Skeletal muscle tissue (tissue), 4 donors: ENCODE results near the gene BANK1. TPM values are rescaled to one million over a fixed set of nuclear protein-coding genes. Genes with fewer than 3 reads are reported as not detected.

Experiments used
- H3K27ac ChIP-seq: one replicate; pipeline ENCODE4 v1.7.0; 2013; ENCODE audit warnings: mild to moderate bottlenecking, low read depth, low read length, inconsistent platforms
- H3K27me3 ChIP-seq, 3 donors: one replicate each; pipeline ENCODE4 v1.7.0; 2013; ENCODE audit warnings: low read length in 3 of 3; ENCODE audit not compliant: control insufficient read depth in 3 of 3, insufficient read depth in 3 of 3
- H3K36me3 ChIP-seq, 3 donors: one replicate each; pipeline ENCODE4 v1.7.0; 2013; ENCODE audit warnings: low read length in 3 of 3; ENCODE audit not compliant: control insufficient read depth in 3 of 3, insufficient read depth in 3 of 3
- H3K4me1 ChIP-seq, 3 donors: one replicate each; pipeline ENCODE4 v1.7.0; 2013; ENCODE audit warnings: low read length in 3 of 3, mild to moderate bottlenecking in 3 of 3; ENCODE audit not compliant: control insufficient read depth in 3 of 3, insufficient read depth in 3 of 3
- H3K4me3 ChIP-seq, 3 donors: one replicate each; pipeline ENCODE4 v1.7.0; 2013; ENCODE audit warnings: low read length in 3 of 3
- H3K9ac ChIP-seq, 3 donors: one replicate each; pipeline ENCODE4 v1.7.0; 2013; ENCODE audit warnings: low read length in 3 of 3, mild to moderate bottlenecking in 3 of 3, moderate library complexity in 2 of 3, low read depth in 1 of 3
- H3K9me3 ChIP-seq, 3 donors: one replicate each; pipeline ENCODE4 v1.7.0; 2013; ENCODE audit warnings: low read length in 3 of 3; ENCODE audit not compliant: control insufficient read depth in 3 of 3
- total RNA-seq: library from RNA; depleted of rRNA; stranded (reverse); fragments of >200 nt; gene quantifications from one replicate; pipeline ENCODE4 v1.2.3, GENCODE V29; 2014
- donor health status: Osteomylitis.

Gene BANK1
- total RNA-seq, 1 donor from 2014 or later, result 0.52 TPM

DNA sequence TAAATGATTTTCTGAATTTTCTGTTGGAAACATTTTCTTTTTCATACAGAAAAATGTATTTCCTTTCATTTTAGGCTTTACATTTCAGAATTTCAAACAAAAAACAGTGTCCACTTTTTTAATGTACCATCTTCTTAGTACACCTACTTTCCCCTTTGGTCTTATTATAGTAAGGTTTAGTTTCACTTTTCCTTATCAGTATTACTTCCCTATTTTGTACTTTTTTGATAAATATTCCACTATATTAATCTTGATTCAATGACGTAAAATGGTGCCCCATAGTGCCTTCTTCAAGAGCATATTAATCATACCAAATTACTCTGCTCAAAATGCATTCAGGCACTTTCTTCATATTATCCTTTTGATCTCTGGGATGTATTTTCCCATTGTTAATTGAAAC lies 52.5 kb downstream of the BANK1 start:
- no peaks in the 10 kb centered on the region for H3K4me1 ChIP-seq
- no peaks in the 10 kb centered on the region for H3K36me3 ChIP-seq
- no peak overlapping the region for H3K9ac ChIP-seq
- H3K27me3 ChIP-seq, result no peaks in the 10 kb centered on the region
- H3K4me3 ChIP-seq, result no peak overlapping the region
- no peak overlapping the region for H3K27ac ChIP-seq
- no peaks in the 10 kb centered on the region for H3K9me3 ChIP-seq

DNA sequence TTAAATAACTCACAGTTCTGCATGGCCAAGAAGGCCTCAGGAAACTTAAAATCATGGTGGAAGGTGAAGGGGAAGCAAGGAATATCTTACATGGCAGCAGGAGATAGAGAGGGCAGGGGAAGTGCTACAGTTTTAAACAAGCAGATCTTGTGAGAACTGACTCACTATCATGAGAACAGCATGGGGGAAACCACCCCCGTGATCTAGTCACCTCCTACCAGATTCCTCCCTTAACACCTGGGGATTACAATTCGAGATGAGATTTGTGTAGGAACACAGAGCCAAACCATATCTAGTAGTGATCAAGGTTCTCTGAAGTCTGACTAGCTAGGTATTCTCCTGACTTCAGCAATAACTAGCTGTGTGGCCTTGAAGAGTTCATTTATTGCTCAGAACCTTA lies 56.0 kb downstream of the BANK1 start:
- H3K4me1 ChIP-seq, result no peaks in the 10 kb centered on the region
- no peaks in the 10 kb centered on the region for H3K9me3 ChIP-seq
- no peaks in the 10 kb centered on the region for H3K36me3 ChIP-seq
- no peak overlapping the region for H3K9ac ChIP-seq
- H3K27ac ChIP-seq, result no peak overlapping the region
- H3K27me3 ChIP-seq, result no peaks in the 10 kb centered on the region
- no peak overlapping the region for H3K4me3 ChIP-seq

DNA sequence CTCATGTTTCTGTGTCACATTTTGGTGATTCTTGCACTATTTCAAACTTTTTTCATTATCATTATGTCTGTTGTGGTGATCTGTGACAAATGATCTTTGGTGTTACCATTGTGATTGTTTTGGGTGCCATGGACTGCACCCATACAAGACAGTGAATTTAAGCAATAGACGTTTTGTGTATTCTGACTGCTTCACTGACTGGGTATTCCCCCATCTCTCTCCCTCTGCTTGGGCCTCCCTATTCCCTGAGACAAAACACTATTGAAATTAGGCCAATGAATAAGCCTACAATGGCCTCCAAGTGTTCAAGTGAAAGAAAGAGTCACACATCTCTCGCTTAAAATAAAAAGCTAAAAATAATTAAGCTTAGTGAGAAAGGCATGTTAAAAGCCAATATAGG lies 60.2 kb downstream of the BANK1 start:
- no peaks in the 10 kb centered on the region for H3K27me3 ChIP-seq
- H3K4me3 ChIP-seq, result no peak overlapping the region
- H3K27ac ChIP-seq, result no peak overlapping the region
- no peaks in the 10 kb centered on the region for H3K9me3 ChIP-seq
- H3K36me3 ChIP-seq, result no peaks in the 10 kb centered on the region
- H3K4me1 ChIP-seq, result no peaks in the 10 kb centered on the region
- no peak overlapping the region for H3K9ac ChIP-seq

DNA sequence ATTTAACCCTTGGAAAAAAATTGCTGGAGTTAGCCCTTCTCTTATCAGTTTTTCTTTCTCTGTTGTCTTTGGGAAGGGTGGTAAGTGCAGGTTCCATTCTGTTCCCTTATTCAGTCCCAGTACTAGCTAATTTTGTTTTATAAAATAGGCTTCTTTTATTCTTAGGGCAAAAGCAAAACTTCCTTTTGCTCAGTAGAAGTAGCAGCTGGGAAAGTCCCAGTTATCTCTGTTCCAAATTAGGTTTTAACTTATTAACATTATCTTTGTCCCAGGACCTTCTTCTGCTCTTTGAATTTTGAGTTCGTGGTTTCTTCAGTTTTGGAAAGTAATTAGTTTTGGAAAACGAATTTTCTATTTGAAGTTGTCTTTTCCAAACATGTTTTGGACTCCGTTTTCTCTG lies 61.1 kb downstream of the BANK1 start:
- Histone ChIP-seq H3K27me3 (no peaks in the 10 kb centered on the region), H3K36me3 (no peaks in the 10 kb centered on the region), H3K9me3 (no peaks in the 10 kb centered on the region), H3K4me3 (no peak overlapping the region), H3K27ac (no peak overlapping the region), H3K9ac (no peak overlapping the region), H3K4me1 (no peaks in the 10 kb centered on the region)

DNA sequence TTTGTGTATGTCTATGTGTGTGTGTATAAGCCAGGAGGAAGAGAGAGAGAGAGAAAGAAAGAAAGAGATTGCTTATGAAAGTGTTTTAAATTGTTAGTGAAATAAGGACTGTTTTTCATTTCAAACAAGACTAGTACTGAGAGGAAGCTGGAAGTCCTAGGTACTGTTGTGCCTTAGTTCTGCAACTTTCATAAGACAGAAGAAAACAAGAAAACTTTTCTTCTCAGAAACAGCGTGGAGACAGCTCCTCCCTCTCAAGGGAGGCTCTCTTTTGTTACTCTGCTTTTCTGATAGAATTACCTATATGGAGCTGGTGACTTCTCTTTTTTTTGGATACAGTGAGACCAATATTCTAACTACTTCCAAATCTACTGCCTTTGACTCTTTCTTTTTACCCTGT lies 62.5 kb downstream of the BANK1 start:
- Histone ChIP-seq H3K36me3 (no peaks in the 10 kb centered on the region), H3K9me3 (no peaks in the 10 kb centered on the region), H3K4me1 (no peaks in the 10 kb centered on the region), H3K9ac (no peak overlapping the region), H3K27ac (no peak overlapping the region), H3K27me3 (peaks cover 0 to 2% (median 0%) of the 10 kb centered on the region in 3 donors), H3K4me3 (no peak overlapping the region)

DNA sequence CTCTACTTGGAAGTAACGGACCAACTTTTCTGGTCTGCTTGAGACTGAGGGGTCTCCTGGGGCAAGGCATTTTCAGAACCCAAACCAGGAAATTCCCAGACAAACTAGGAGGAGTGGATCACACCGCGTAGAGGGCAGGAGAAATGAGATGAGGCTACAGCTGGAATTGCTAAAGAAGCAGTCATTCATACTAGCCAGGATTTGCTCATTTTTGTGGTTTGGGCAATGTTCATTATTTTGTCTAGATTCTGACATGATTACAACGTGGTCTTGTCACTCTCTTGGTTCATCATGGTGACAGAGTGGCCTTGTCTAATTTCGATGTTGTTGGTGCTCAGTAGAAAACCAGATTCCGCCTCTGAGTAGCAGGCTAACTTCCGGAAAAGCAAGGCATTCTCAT lies 63.2 kb downstream of the BANK1 start:
- no peak overlapping the region for H3K27ac ChIP-seq
- H3K4me3 ChIP-seq, result no peak overlapping the region
- H3K27me3 ChIP-seq, result peaks cover 0 to 2% (median 0%) of the 10 kb centered on the region in 3 donors
- no peak overlapping the region for H3K9ac ChIP-seq
- no peaks in the 10 kb centered on the region for H3K9me3 ChIP-seq
- no peaks in the 10 kb centered on the region for H3K4me1 ChIP-seq
- no peaks in the 10 kb centered on the region for H3K36me3 ChIP-seq

DNA sequence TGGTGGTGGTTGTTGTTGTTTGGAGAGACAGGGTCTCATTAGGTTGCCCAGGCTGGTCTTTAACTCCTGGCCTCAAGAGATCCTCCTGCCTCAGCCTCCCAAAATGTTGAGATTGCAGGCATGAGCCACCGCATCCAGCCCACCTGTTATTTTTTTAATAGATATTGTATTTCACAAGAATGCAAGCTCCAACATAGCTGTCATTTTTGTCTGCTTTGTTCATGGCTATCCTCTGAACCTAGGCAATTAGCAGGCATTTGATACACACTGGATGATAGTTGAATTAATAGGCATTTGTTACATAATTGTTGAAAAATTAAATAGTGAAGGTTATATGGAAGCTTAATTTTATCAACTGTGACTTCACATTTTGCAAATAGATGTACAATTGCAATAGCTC lies 64.7 kb downstream of the BANK1 start:
- Histone ChIP-seq H3K9me3 (no peaks in the 10 kb centered on the region), H3K36me3 (no peaks in the 10 kb centered on the region), H3K4me3 (no peak overlapping the region), H3K27ac (no peak overlapping the region), H3K4me1 (no peaks in the 10 kb centered on the region), H3K27me3 (peaks cover 0 to 2% (median 0%) of the 10 kb centered on the region in 3 donors), H3K9ac (no peak overlapping the region)

DNA sequence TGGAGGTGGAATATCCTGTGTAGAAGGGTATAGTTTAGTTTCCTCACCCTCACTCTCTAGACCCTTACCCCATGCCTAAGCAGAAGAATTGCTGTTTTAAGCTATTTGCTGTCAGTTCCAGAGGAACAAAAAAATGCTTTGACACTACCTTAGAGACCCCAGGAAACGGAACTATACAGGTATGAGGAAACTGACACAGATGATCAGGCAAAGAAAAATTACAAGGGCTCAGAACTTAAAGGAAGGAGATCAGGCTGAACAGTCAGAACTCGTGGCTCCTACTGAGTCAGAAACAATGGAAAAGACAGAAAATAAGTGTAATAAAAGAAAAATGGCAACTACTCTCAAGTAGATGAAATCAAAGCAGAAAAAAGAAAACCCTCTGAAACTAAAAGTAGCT lies 65.6 kb downstream of the BANK1 start:
- H3K4me1 ChIP-seq, result no peaks in the 10 kb centered on the region
- no peak overlapping the region for H3K27ac ChIP-seq
- no peak overlapping the region for H3K9ac ChIP-seq
- peaks cover 0 to 2% (median 0%) of the 10 kb centered on the region in 3 donors for H3K27me3 ChIP-seq
- H3K9me3 ChIP-seq, result no peaks in the 10 kb centered on the region
- H3K4me3 ChIP-seq, result no peak overlapping the region
- H3K36me3 ChIP-seq, result no peaks in the 10 kb centered on the region

DNA sequence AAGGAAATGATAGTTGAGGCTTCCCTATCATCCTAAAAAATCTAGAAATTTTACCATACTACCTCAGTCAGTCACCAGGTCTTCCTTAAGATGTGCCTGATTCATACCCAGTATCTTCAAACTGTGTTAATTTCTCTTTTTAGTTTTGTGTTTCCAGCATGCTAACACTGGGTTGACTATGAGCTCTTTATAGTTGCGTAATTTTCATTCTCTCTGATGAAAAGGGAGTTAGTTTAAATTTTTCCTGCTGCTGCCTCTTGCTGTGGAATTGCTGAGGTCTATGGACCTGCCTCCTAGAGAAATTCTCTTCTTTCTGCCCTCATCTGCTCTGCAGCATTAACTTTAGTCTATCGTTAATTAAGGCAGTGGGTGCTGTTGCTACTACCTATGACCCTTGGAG lies 66.6 kb downstream of the BANK1 start:
- Histone ChIP-seq H3K9me3 (no peaks in the 10 kb centered on the region), H3K27ac (no peak overlapping the region), H3K9ac (no peak overlapping the region), H3K4me3 (no peak overlapping the region), H3K36me3 (no peaks in the 10 kb centered on the region), H3K27me3 (peaks cover 0 to 2% (median 0%) of the 10 kb centered on the region in 3 donors), H3K4me1 (no peaks in the 10 kb centered on the region)

DNA sequence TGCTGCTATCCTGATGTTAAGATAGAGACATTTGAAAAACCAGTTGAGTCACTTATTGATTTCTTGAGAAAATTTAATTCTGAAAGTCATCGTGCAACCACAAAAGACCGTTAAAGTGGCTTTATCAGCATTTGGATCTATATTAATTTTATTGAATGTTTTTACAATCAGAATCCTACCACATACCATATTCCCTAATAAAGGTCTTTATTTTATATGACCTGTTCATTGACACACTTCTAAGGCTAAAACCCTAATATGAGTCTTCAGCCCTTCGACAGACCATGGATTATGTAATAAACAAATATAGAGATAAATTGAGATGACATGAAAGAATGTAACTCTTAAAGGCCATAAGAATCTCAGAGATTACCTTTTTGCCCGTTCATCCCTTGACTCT lies 68.1 kb downstream of the BANK1 start:
- Histone ChIP-seq H3K9me3 (no peaks in the 10 kb centered on the region), H3K36me3 (no peaks in the 10 kb centered on the region), H3K4me3 (no peak overlapping the region), H3K27me3 (peaks cover 0 to 2% (median 0%) of the 10 kb centered on the region in 3 donors), H3K9ac (no peak overlapping the region), H3K27ac (no peak overlapping the region), H3K4me1 (no peaks in the 10 kb centered on the region)

DNA sequence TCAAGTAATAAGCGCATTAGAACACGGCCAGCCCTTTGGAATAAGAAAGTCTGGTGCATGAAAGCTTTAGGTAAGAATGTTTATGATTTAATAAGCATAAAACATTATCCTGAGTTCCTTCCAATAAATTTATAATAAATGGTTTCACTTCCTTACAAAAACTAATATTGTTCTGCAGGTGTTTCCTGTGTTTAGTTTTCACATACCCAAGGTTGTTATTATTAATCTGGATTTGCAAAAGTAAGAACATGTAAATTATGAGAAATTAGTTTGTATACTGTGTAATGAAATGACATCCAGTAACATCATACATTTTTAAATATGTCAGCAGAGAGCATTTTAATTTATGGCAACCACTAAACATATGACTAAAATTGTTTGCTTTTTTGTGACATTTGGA lies 72.1 kb downstream of the BANK1 start:
- Histone ChIP-seq H3K9me3 (no peaks in the 10 kb centered on the region), H3K27ac (no peak overlapping the region)

More for the DNA sequence above, 72.1 kb downstream of the BANK1 start:
- H3K9ac ChIP-seq, result no peak overlapping the region
- H3K36me3 ChIP-seq, result no peaks in the 10 kb centered on the region
- no peaks in the 10 kb centered on the region for H3K4me1 ChIP-seq
- no peak overlapping the region for H3K4me3 ChIP-seq
- peaks cover 0 to 2% (median 0%) of the 10 kb centered on the region in 3 donors for H3K27me3 ChIP-seq
